ENCODE data around the gene CHCHD6.

The CHCHD6 gene

GRCh38 chr3:126878664-126879063, 174.6 kb downstream of the CHCHD6 start:
- Histone ChIP-seq H3K4me3 (ENCODE audit: insufficient read depth, low read length, poor library complexity, severe bottlenecking) (no peak overlapping the region), H4K20me1 (ENCODE audit: low read depth, low read length) (no peaks in the 10 kb centered on the region), H3K9ac (ENCODE audit: low read length) (no peak overlapping the region), H3K9me2 (replicated peaks; ENCODE audit: insufficient read depth, low read length) (no peaks in the 10 kb centered on the region), H3F3A (ENCODE audit: insufficient read depth) (no peaks in the 10 kb centered on the region), H2AFZ (ENCODE audit: low read depth, low read length, severe bottlenecking) (no peak overlapping the region), H3K27me3 (ENCODE audit: low read length) (no peaks in the 10 kb centered on the region), H3K9me3 (ENCODE audit: insufficient read depth, low read length) (no peaks in the 10 kb centered on the region), H3K79me2 (ENCODE audit: insufficient read depth, low read length) (no peaks in the 10 kb centered on the region), H3K36me3 (ENCODE audit: low read length) (no peaks in the 10 kb centered on the region), H3K4me2 (ENCODE audit: low read depth, low read length, poor library complexity, severe bottlenecking) (no peak overlapping the region), H3K27ac (ENCODE audit: low read depth, low read length) (no peak overlapping the region)
- no peak for TF ChIP-seq EZH2phosphoT487 (conservative IDR thresholded peaks at IDR 0.05; ENCODE audit: low read length)
- TF ChIP-seq CTCF (IDR thresholded peaks at IDR 0.05; ENCODE audit: insufficient read depth, low read length, poor library complexity, severe bottlenecking): no peak

GRCh38 chr3:126880901-126881300, 176.9 kb downstream of the CHCHD6 start:
- Histone ChIP-seq H3K9me2 (replicated peaks; ENCODE audit: insufficient read depth, low read length) (no peaks in the 10 kb centered on the region), H3K27me3 (ENCODE audit: low read length) (no peaks in the 10 kb centered on the region), H4K20me1 (ENCODE audit: low read depth, low read length) (no peaks in the 10 kb centered on the region), H3K9me3 (ENCODE audit: insufficient read depth, low read length) (no peaks in the 10 kb centered on the region), H3K9ac (ENCODE audit: low read length) (no peak overlapping the region), H2AFZ (ENCODE audit: low read depth, low read length, severe bottlenecking) (no peak overlapping the region), H3K36me3 (ENCODE audit: low read length) (no peaks in the 10 kb centered on the region), H3K4me3 (ENCODE audit: insufficient read depth, low read length, poor library complexity, severe bottlenecking) (no peak overlapping the region), H3K27ac (ENCODE audit: low read depth, low read length) (no peak overlapping the region), H3K4me2 (ENCODE audit: low read depth, low read length, poor library complexity, severe bottlenecking) (no peak overlapping the region), H3F3A (ENCODE audit: insufficient read depth) (no peaks in the 10 kb centered on the region), H3K79me2 (ENCODE audit: insufficient read depth, low read length) (no peaks in the 10 kb centered on the region)
- TF ChIP-seq CTCF (IDR thresholded peaks at IDR 0.05; ENCODE audit: insufficient read depth, low read length, poor library complexity, severe bottlenecking): no peak
- no peak for TF ChIP-seq EZH2phosphoT487 (conservative IDR thresholded peaks at IDR 0.05; ENCODE audit: low read length)

GRCh38 chr3:126881861-126882260, 177.8 kb downstream of the CHCHD6 start:
- H3K9ac ChIP-seq (ENCODE audit: low read length): no peak overlapping the region
- H3K36me3 ChIP-seq (ENCODE audit: low read length): no peaks in the 10 kb centered on the region
- H3K4me2 ChIP-seq (ENCODE audit: low read depth, low read length, poor library complexity, severe bottlenecking): no peak overlapping the region
- no peaks in the 10 kb centered on the region for H3K79me2 ChIP-seq (ENCODE audit: insufficient read depth, low read length)
- no peaks in the 10 kb centered on the region for H3K9me2 ChIP-seq (replicated peaks; ENCODE audit: insufficient read depth, low read length)
- no peak overlapping the region for H2AFZ ChIP-seq (ENCODE audit: low read depth, low read length, severe bottlenecking)
- no peak overlapping the region for H3K27ac ChIP-seq (ENCODE audit: low read depth, low read length)
- H3K27me3 ChIP-seq (ENCODE audit: low read length): no peaks in the 10 kb centered on the region
- H3F3A ChIP-seq (ENCODE audit: insufficient read depth): no peaks in the 10 kb centered on the region
- no peaks in the 10 kb centered on the region for H3K9me3 ChIP-seq (ENCODE audit: insufficient read depth, low read length)
- no peaks in the 10 kb centered on the region for H4K20me1 ChIP-seq (ENCODE audit: low read depth, low read length)
- H3K4me3 ChIP-seq (ENCODE audit: insufficient read depth, low read length, poor library complexity, severe bottlenecking): no peak overlapping the region
- TF ChIP-seq EZH2phosphoT487 (conservative IDR thresholded peaks at IDR 0.05; ENCODE audit: low read length): no peak
- no peak for TF ChIP-seq CTCF (IDR thresholded peaks at IDR 0.05; ENCODE audit: insufficient read depth, low read length, poor library complexity, severe bottlenecking)
